Breast epithelium (tissue), 3 donors: ENCODE results near the gene CRYGB.

Experiments
- POLR2AphosphoS5 ChIP-seq, 3 donors: sonication (generic); formaldehyde crosslinking; IDR thresholded peaks; one replicate each; pipeline ENCODE4 v1.6.1; 2017; ENCODE audit warnings: antibody characterized with exemption in 3 of 3
- TF ChIP-seq, protein P1 (sequence below), 3 donors: fragments of 450-650 bp; IDR thresholded peaks; one replicate each; pipeline ENCODE4 v1.5.1; 2016 to 2017; ENCODE audit warnings: antibody characterized with exemption in 3 of 3, mild to moderate bottlenecking in 3 of 3, moderate library complexity in 3 of 3

DNA sequence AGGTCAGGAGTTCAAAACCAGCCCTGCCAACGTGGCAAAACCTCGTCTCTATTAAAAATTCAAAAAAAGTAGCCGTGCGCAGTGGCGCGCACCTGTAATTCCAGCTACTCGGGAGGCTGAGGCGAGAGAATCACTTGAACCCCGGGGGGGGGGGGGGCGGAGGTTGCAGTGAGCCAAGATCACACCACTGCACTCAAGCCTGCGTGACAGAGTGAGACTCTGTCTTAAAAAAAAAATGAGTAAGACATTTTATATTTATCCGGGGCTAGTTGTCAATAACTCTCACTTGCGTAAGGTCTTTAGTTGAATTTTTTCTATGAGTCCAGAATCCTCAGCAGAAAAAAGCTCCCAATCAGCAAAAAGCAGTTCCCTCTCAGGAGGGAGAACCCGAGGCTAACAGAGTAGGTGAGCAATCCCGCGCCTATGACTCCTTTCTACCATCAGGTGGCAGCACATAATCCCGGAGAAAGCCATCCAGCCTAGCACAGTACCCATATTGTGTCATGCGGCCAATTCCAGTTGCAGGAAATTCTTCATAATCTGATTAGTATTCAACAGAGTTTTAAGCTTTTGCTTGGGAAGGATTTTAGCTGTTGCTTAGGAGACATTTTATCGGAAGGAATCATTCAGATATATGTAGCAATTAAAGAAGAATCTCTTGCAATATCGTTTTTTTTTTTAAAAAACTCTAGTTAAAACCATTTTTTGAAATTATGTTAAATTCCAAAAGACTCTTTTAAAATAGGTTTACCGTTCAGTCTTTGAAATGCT lies 29.3 kb upstream of the CRYGB start:
- TF ChIP-seq, protein P1, sequence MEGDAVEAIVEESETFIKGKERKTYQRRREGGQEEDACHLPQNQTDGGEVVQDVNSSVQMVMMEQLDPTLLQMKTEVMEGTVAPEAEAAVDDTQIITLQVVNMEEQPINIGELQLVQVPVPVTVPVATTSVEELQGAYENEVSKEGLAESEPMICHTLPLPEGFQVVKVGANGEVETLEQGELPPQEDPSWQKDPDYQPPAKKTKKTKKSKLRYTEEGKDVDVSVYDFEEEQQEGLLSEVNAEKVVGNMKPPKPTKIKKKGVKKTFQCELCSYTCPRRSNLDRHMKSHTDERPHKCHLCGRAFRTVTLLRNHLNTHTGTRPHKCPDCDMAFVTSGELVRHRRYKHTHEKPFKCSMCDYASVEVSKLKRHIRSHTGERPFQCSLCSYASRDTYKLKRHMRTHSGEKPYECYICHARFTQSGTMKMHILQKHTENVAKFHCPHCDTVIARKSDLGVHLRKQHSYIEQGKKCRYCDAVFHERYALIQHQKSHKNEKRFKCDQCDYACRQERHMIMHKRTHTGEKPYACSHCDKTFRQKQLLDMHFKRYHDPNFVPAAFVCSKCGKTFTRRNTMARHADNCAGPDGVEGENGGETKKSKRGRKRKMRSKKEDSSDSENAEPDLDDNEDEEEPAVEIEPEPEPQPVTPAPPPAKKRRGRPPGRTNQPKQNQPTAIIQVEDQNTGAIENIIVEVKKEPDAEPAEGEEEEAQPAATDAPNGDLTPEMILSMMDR (IDR thresholded peaks at IDR 0.05): peak; percentile 39 to 82 (median 65)
- no peak for TF ChIP-seq POLR2AphosphoS5 (IDR thresholded peaks at IDR 0.05)
